COLO668 (cell line): Measurements from ENCODE around the gene ATP2B3.

Experiments used
- DNase-seq: peaks from one replicate; lab custom pipeline; 2025; ENCODE audit not compliant: unreplicated experiment; lab: John Stamatoyannopoulos, UW

The ATP2B3 gene

GRCh38 chrX:153488231-153488914 lies 29.1 kb upstream of the ATP2B3 start:
- DNase-seq = no peak

GRCh38 chrX:153490217-153490930 lies 27.1 kb upstream of the ATP2B3 start:
- no peak for DNase-seq

DNA sequence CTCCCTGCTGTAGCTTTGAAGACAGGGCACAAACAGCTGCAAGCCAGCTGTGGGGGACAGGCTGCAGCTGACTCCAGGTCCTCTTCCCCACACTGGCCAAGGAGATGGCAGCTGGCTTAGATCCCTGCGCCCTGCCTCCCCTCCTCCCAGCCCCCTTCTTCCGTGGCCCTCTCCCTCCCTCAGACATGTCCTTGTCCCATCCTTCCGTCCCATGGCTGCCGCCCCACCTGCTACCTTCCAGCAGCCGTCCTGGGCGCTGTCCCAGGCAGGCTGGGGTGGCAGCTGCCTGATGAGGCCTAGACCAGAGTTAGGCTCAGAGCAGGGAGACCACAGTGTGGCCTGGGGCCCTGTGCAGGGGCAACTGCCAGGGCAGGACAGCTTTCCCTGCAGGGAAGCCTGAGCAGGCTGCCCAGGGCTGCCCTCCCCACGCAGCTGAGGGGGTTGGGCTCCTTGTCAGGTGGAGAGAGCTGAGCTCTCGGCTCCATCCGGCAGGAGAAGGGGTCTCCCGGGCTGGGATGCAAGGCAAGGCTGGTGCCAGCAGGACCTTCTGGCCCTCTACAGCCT lies 26.0 kb upstream of the ATP2B3 start:
- DNase-seq = no peak

DNA sequence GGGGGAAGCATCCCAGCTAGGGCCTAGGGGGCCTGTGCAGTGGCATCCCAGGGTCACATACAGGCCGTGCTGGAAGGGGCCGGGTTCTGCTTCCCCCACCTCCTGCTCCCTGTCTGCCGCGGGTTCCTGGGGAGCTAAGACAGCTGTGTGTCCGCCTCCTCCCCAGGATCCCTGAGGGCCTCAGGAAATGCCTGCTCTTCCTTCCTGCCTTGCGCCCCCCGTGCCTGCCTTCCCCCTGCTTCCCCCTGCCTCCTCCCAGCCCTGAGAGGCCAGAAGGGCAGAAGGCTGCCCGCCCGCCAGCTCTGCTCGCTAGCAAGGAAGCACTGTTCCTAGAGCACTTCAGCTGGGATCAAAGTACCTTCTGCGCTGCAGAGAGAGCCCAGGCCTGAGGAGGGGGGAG lies 25.5 kb upstream of the ATP2B3 start:
- no peak for DNase-seq

- no peak for DNase-seq
These were observed 24.9 kb upstream of the ATP2B3 start for GRCh38 chrX:153492543-153492942.

DNA sequence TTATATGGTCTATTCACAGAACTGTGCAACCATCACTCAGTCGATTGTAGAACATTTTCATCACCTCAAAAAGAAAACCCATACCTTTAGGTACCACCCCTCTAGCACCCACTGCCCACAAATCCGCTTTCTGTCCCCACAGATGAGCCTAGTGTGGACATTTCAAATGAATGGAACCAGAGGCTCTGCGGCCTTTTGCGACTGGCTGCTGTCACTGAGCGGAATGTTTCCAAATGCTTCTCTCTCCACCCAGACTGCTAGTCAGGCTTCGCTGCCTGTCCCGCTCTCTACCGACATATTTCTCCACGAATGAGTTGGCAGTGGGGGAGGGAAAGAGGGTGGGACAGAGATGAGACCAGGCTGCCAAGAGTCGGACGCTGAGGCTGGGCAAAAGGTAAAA lies 24.4 kb upstream of the ATP2B3 start:
- no peak for DNase-seq

DNA sequence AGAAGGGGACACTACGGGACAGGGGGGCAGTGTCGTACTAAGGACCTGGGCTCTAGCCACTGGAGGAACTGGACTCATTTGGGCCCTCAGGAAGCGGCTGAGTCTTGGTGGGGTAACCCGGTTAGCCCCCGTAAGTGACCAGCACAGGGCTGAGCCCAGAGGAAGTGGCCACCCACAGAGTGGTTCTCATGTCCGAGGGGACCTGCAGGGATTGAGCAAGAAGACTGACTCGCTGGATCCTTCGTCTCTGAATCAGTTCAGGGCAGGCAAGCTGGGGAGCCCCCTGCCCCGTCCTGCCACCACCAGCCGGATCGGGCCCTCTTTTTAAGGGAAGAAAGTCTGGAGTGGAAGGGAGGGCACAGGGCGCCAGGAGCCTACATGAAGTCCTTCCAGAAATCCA lies 23.4 kb upstream of the ATP2B3 start:
- DNase-seq = no peak

GRCh38 chrX:153494541-153495361 lies 22.7 kb upstream of the ATP2B3 start, which contains the start of gene BGN:
Gene BGN (plus strand): TSS chrX:153494980. CDS start chrX:153504632, 9,652 bp downstream.
- no peak for DNase-seq

DNA sequence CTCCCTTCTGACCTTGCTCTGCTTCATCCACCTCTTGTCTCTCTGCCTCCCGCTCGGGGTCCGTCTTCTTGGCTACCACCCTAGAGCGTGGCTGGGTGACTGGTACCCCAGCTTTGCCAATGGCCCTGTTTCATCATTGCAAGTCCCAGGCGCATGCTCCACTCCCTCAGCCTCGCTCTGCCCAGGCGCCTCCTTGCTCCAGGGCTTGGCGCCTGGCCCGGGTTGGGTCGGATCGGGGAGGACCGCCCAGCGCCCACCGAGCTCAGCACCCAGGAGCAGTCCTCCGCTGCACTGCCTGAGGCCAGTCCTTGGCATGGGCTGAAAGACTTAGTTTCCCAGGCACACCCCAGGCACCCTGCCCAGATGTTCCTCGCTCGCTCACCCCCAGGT lies 22.1 kb upstream of the ATP2B3 start:
- DNase-seq = no peak

- no peak for DNase-seq
These were observed 21.4 kb upstream of the ATP2B3 start for GRCh38 chrX:153495903-153496589.

DNA sequence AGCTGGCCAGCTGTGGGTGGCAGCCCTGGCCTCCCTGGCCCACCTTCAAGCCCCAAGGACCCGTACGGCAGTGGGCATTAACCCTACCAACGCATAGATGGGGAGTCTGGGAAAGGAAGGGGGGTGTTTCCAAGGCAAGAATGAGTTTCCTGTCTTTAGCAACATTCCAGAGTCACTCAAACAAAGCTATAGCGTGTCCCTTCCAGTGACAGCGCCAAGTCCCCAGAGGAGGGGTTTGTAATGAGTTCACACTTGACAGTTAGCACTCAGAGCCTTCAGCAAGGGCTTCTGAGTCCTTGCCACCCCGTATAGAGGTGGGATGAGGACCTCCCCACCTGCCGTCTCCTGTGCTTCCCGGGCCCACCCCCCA lies 20.9 kb upstream of the ATP2B3 start:
- DNase-seq = no peak

- no peak for DNase-seq
These were observed 19.0 kb upstream of the ATP2B3 start for GRCh38 chrX:153498453-153498852.

DNA sequence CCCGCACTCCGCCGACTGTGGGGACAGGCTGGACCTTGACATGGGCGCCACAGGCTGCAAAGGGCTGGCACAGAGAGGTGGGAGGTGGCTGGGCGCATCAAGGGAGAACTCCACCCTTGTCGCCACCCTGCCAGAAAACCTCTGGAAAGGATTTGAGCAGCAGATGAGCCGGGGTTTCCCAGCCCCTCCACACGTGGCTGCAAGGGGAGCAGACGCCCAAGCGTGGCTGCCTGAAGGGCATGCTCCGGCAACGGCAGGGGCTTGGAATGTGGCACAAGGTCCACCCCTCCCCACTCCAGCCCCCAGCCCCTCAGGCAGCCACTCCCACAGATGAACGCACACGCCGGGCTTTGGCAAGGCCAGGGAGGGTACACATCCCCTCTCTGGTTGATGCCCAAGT lies 18.1 kb upstream of the ATP2B3 start:
- DNase-seq = no peak

GRCh38 chrX:153499876-153500275 lies 17.6 kb upstream of the ATP2B3 start:
- no peak for DNase-seq

DNA sequence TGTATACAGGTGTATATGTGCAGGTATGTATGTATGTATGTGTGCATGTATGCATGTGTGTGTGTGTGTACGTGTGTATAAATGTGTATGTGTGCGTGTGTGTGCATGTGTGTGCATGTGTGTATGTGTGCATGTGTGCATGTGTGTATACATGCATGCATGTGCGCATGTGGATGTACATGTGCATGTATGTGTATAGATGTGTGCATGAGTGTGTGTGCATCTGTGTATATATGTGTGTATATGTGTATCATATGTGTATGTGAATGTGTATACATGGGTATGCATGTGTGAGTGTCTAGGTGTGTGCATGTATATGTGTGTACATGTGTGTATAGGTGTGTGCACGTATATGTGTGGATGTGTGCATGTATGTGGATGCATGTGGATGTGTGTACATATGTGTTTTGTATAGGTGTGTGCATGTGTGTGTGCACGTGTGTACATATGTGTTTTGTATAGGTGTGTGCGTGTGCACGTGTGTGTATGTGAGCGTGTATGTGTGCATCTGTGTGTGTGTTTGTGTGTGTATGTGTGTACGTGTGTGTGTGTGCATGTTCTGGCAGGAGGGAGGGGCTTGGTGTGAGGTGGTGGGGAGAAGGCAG lies 16.7 kb upstream of the ATP2B3 start:
- DNase-seq = no peak

DNA sequence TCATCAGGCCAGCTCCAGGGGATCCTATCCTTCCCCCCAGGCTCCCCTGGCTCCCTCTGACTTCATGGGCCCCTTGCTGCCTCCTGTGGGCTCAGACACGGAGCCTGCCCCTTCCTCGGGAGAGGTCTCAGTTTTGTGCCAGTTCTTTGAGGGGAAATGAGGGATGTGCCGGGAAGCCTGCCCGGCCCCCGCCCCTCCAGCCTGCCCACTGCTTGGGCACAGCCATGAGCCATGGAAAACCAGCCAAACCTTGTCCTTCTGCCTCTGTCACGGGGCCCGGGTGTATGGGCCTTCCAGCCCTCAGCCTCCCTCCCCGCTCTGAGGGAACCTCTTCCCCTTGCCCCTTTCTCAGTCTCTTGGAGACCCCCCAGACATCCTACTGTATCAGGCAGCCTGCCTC lies 15.9 kb upstream of the ATP2B3 start:
- no peak for DNase-seq

DNA sequence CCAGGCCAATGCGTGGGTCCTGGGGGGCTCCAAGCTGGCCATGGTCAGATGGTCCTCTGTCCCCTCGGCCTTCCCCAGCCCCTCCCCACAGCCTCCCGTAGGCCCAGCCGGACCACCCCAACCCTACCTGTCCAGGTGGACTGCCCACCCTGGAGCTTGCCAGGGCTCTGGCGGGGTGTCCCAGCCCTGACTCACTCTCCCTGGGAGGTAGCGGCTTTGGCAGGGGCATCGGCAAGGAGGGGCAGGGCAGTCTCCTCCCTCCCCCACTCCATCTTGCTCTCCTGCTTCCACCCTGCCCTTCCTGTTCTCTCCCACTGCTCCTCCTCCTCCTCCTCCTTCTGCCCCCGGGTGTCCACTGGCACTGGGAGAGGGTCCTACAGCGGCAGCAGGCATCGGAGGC lies 15.3 kb upstream of the ATP2B3 start:
- no peak for DNase-seq

GRCh38 chrX:153502796-153503195 lies 14.6 kb upstream of the ATP2B3 start:
- DNase-seq = no peak

DNA sequence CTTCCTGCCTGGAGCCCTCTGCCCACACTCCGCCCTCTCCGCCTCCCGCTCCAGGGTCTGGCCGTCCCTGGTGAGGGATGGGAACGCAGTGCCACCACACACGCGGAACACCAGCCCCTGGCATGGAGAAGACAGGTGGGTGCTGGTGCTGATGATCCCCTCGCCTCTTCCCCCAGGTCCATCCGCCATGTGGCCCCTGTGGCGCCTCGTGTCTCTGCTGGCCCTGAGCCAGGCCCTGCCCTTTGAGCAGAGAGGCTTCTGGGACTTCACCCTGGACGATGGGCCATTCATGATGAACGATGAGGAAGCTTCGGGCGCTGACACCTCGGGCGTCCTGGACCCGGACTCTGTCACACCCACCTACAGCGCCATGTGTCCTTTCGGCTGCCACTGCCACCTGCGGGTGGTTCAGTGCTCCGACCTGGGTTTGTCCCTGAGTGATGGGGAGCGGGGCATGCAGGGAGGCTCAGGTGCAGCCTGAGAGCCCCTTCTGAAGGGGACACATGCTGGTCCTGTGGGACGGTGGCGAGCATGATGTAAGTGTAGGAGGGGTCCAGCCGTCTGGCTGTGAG lies 12.9 kb upstream of the ATP2B3 start:
- DNase-seq = peak; percentile 28

- DNase-seq = no peak
These were observed 12.1 kb upstream of the ATP2B3 start for GRCh38 chrX:153505361-153505760.
